Cerebellar nuclear complex (tissue), 1 donor: ENCODE measurements around the gene METTL8.
"Not testable (repeated sequence)": the region's sequence is repeated elsewhere in the genome, so short reads cannot be mapped to it uniquely, and the experiment has no call there.

ENCODE experiments used
- DNase-seq, 2 experiments: peaks; one replicate each; lab custom pipeline; 2025; lab: John Stamatoyannopoulos, UW

The METTL8 gene

GRCh38 chr2:171401947-171402346 is 31.8 kb downstream of the METTL8 start:
- no peak for DNase-seq

- DNase-seq: no peak
Observed at GRCh38 chr2:171400395-171400794, 33.4 kb downstream of the METTL8 start.

GRCh38 chr2:171399292-171399691 is 34.5 kb downstream of the METTL8 start:
- DNase-seq: no peak

- DNase-seq: no peak
Observed at GRCh38 chr2:171394164-171394740, 39.5 kb downstream of the METTL8 start.

GRCh38 chr2:171393487-171393886 is 40.3 kb downstream of the METTL8 start:
- DNase-seq: no peak

GRCh38 chr2:171391532-171391931 is 42.3 kb downstream of the METTL8 start:
- no peak for DNase-seq

- DNase-seq: no peak
Observed at GRCh38 chr2:171390941-171391516, 42.8 kb downstream of the METTL8 start.

- no peak for DNase-seq
Observed at GRCh38 chr2:171389780-171390179, 44.0 kb downstream of the METTL8 start.

- no peak for DNase-seq
Observed at GRCh38 chr2:171389325-171389724, 44.5 kb downstream of the METTL8 start.

GRCh38 chr2:171387052-171387451 is 46.7 kb downstream of the METTL8 start:
- no peak for DNase-seq

GRCh38 chr2:171386627-171387026 is 47.2 kb downstream of the METTL8 start:
- DNase-seq: no peak

- DNase-seq: no peak
Observed at GRCh38 chr2:171383134-171383533, 50.7 kb downstream of the METTL8 start.

- DNase-seq: not testable (repeated sequence)
Observed at GRCh38 chr2:171382175-171382574, 51.6 kb downstream of the METTL8 start.

GRCh38 chr2:171377852-171378251 is 55.9 kb downstream of the METTL8 start:
- not testable (repeated sequence) for DNase-seq

- DNase-seq: no peak
Observed at GRCh38 chr2:171367692-171368091, 66.1 kb downstream of the METTL8 start.

- no peak for DNase-seq
Observed at GRCh38 chr2:171365778-171366177, 68.0 kb downstream of the METTL8 start.

- no peak for DNase-seq
Observed at GRCh38 chr2:171365232-171365631, 68.6 kb downstream of the METTL8 start.

- no peak for DNase-seq
Observed at GRCh38 chr2:171362396-171362795, 71.4 kb downstream of the METTL8 start.

- DNase-seq: no peak
Observed at GRCh38 chr2:171360905-171361304, 72.9 kb downstream of the METTL8 start.

GRCh38 chr2:171353746-171354145 is 80.0 kb downstream of the METTL8 start:
- DNase-seq: not testable (repeated sequence)

- DNase-seq: no peak
Observed at GRCh38 chr2:171348056-171348455, 85.7 kb downstream of the METTL8 start.

GRCh38 chr2:171347591-171348032 is 86.2 kb downstream of the METTL8 start:
- DNase-seq: no peak

- DNase-seq: no peak
Observed at GRCh38 chr2:171346723-171347557, 86.8 kb downstream of the METTL8 start.
